ENCODE data around the gene KIF12. TPM values are rescaled to one million over a fixed set of nuclear protein-coding genes. Genes with fewer than 3 reads are reported as not detected.

KIF12 gene
- under 0.01 and 0.30 TPM in 2 replicates for total RNA-seq

DNA sequence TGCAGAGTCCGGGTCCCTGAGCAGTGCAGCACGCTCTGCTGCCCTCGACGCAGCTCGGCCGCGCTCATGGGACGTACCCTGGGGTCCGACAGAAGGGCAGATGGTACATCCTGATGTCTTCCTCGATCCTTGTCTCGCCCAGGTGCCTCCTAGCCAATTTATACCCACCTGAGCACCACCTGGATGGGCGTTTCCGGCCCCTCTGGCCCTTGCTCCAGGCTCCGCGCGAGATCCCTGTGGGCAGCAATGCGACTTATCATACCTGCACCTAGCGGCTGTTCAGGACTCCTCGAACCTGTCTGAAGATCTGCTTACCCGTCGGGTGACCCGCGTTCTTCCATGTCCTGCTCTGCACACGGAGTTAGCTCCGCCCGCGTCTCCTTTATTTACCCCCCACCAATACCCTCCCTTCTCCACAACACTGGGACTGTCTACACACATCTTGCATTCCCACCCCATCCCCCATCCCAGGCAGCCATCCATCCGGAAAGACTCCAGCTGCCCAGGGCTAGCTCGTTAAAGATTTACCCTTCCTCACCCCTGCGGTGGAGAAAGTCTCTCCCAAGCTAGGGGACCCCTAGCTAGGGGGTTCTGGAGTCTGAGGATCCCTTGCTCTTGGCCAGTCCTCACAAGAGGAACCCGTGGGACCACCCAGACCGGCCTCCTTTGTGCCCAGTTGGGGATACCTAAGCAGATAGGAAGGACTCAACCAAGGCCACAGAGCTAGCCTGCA lies at the start of gene KIF12:
TSS of gene KIF12 (minus strand) at position 357 of the 733 bp plus-strand sequence. CDS start at position 341, 16 bp downstream.

DNA sequence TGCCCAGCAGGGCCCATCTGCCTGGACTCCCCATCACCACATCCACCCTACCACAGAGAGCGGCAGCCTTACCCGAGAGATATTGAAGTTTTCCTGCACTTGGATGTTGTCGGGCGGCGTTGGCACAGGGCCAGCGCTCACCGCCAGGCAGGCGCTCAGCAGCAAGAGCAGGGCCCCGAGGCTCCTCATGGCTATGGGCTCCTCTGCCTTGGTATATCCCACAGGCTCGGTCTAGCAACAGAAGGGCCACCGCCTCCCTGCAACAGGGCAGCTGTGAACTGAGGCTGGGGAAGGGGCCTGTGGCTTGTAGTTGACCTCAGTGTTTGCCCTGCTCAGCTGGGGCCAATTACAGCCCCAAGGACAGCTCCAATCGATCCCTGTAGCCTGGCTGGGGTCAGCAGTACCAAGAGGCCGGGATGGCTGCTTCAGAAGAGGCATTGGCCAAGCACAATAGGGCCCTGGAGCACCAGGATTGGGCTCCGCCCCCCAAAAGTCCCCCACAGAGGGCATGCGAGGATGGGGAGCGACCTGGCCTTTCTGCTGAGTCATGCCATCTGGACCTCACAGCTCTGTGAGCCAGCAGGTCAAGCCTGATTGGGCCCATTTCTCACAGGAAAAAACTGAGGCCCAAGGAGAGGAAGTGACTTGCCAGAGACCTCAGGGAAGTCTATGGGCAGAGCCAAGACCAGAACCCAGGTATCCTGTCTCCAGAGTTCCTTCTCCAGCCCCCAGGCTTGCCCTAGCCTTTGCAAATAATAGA lies 20.9 kb downstream of the KIF12 start, which contains the start of gene AMBP:
TSS of gene AMBP (minus strand) at position 280 of the 760 bp plus-strand sequence. CDS start at position 189, 91 bp downstream.

Other genes starting within 250 kb of the KIF12 start
- 10.7 and 12.5 TPM in 2 replicates for gene ZNF618, start 223.0 kb downstream of the KIF12 start, total RNA-seq
- 0.15 TPM in 1 of 2 replicates, not detected in the other for gene AMBP, start 21.0 kb downstream of the KIF12 start, total RNA-seq
- gene COL27A1, start 56.2 kb upstream of the KIF12 start, total RNA-seq = 6.2 and 6.7 TPM in 2 replicates
- gene ORM1, start 223.8 kb upstream of the KIF12 start, total RNA-seq = not detected in 2 replicates
- not detected in 2 replicates for gene ORM2, start 230.6 kb upstream of the KIF12 start, total RNA-seq